PFSK-1 (cell line): ENCODE results near the gene ADCY6.

Experiments used
- POLR2AphosphoS5 ChIP-seq: IDR thresholded peaks from 2 replicates; pipeline ENCODE4 v1.6.1; 2012; ENCODE audit warnings: low read depth, mild to moderate bottlenecking, control low read depth, low read length, moderate library complexity
- SIN3A ChIP-seq: IDR thresholded peaks from 2 replicates; pipeline ENCODE4 v1.6.1; 2012; ENCODE audit warnings: mild to moderate bottlenecking, low read length, moderate library complexity, borderline replicate concordance; ENCODE audit not compliant: insufficient read depth
- TAF1 ChIP-seq: IDR thresholded peaks from 2 replicates; pipeline ENCODE4 v1.6.1; 2012; ENCODE audit warnings: low read length, control low read depth, borderline replicate concordance; ENCODE audit not compliant: insufficient read depth
- TF ChIP-seq, protein P1 (sequence below), 2 experiments: IDR thresholded peaks; 2 replicates each; pipeline versions ENCODE4 v1.6.1 to v1.8.0; 2011 to 2012; ENCODE audit warnings: low read depth in 2 of 2, low read length in 2 of 2, control low read depth in 1 of 2, inconsistent platforms in 1 of 2, mild to moderate bottlenecking in 1 of 2, moderate library complexity in 1 of 2; ENCODE audit not compliant: insufficient read depth in 1 of 2

DNA sequence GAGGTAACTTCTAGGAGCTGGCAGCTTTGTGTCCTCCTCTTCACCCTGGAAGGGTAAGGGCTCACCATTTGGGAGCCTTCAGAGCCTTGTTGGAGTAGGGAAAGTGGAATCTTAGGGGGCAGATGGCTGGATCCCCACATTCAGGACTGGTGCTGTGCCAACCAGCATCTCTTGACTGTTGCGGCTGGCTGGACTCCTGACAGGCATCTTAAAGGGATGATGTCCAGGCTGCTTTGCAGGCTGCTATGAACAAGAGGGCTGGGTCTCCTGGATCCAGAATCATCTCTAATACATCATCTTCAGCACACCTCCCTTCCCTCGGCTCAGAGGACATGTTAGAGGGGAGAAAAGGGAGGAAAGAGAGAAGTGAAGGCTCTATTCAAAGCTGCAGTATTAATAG lies 33.8 kb upstream of the ADCY6 start:
- TF ChIP-seq POLR2AphosphoS5 (no peak), SIN3A (no peak), TAF1 (no peak)
- TF ChIP-seq, protein P1, sequence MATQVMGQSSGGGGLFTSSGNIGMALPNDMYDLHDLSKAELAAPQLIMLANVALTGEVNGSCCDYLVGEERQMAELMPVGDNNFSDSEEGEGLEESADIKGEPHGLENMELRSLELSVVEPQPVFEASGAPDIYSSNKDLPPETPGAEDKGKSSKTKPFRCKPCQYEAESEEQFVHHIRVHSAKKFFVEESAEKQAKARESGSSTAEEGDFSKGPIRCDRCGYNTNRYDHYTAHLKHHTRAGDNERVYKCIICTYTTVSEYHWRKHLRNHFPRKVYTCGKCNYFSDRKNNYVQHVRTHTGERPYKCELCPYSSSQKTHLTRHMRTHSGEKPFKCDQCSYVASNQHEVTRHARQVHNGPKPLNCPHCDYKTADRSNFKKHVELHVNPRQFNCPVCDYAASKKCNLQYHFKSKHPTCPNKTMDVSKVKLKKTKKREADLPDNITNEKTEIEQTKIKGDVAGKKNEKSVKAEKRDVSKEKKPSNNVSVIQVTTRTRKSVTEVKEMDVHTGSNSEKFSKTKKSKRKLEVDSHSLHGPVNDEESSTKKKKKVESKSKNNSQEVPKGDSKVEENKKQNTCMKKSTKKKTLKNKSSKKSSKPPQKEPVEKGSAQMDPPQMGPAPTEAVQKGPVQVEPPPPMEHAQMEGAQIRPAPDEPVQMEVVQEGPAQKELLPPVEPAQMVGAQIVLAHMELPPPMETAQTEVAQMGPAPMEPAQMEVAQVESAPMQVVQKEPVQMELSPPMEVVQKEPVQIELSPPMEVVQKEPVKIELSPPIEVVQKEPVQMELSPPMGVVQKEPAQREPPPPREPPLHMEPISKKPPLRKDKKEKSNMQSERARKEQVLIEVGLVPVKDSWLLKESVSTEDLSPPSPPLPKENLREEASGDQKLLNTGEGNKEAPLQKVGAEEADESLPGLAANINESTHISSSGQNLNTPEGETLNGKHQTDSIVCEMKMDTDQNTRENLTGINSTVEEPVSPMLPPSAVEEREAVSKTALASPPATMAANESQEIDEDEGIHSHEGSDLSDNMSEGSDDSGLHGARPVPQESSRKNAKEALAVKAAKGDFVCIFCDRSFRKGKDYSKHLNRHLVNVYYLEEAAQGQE (IDR thresholded peaks at IDR 0.05; ENCODE audit: insufficient read depth in 1 of 2, low read depth in 2 of 2, low read length in 2 of 2) = no peak
